Skin of body (tissue), 2 donors: ENCODE data around the gene HTR1D. TPM values are rescaled to one million over a fixed set of nuclear protein-coding genes. Genes with fewer than 3 reads are reported as not detected.

Experiments
- DNase-seq: peaks from one replicate; lab custom pipeline; 2025; lab: John Stamatoyannopoulos, UW
- total RNA-seq: library from RNA; depleted of rRNA; stranded (reverse); fragments of >200 nt; gene quantifications from one replicate; pipeline ENCODE4 v1.2.3, GENCODE V29; 2014

The HTR1D gene
- total RNA-seq, 1 donor from 2014 or later, result not detected

GRCh38 chr1:23185381-23185780 is 31.9 kb downstream of the HTR1D start:
- no peak for DNase-seq

GRCh38 chr1:23184212-23184934 is 32.9 kb downstream of the HTR1D start:
- peak; percentile 7 for DNase-seq

- no peak for DNase-seq
These were observed 37.4 kb downstream of the HTR1D start for GRCh38 chr1:23179862-23180261.

GRCh38 chr1:23178950-23179349 is 38.4 kb downstream of the HTR1D start:
- DNase-seq, result no peak

GRCh38 chr1:23178414-23178813 is 38.9 kb downstream of the HTR1D start:
- no peak for DNase-seq

GRCh38 chr1:23177438-23178380 is 39.6 kb downstream of the HTR1D start:
- peak; percentile 56 for DNase-seq

- no peak for DNase-seq
These were observed 40.3 kb downstream of the HTR1D start for GRCh38 chr1:23177031-23177430.

- DNase-seq, result no peak
These were observed 42.7 kb downstream of the HTR1D start for GRCh38 chr1:23174426-23175110.

- no peak for DNase-seq
These were observed 46.0 kb downstream of the HTR1D start for GRCh38 chr1:23171181-23171755.

- DNase-seq, result peak; percentile 70
These were observed 47.5 kb downstream of the HTR1D start for GRCh38 chr1:23169727-23170335.

GRCh38 chr1:23169195-23169575 is 48.1 kb downstream of the HTR1D start:
- DNase-seq, result no peak

GRCh38 chr1:23168445-23169194 is 48.7 kb downstream of the HTR1D start, which contains the start of gene LUZP1:
LUZP1 (minus strand) TSS chr1:23168856.
- peak; percentile 84 for DNase-seq

GRCh38 chr1:23168079-23168444 is 49.2 kb downstream of the HTR1D start:
- no peak for DNase-seq

- peak; percentile 30 for DNase-seq
These were observed 49.8 kb downstream of the HTR1D start for GRCh38 chr1:23167353-23168078.

- DNase-seq, result no peak
These were observed 50.4 kb downstream of the HTR1D start for GRCh38 chr1:23166854-23167253.

GRCh38 chr1:23163395-23163794 is 53.9 kb downstream of the HTR1D start:
- no peak for DNase-seq

- DNase-seq, result no peak
These were observed 57.1 kb downstream of the HTR1D start for GRCh38 chr1:23159963-23160877.

- no peak for DNase-seq
These were observed 60.4 kb downstream of the HTR1D start for GRCh38 chr1:23156940-23157339.
